Transverse colon (tissue), 4 donors: Measurements from ENCODE around the gene ABL2. TPM values are rescaled to one million over a fixed set of nuclear protein-coding genes. Genes with fewer than 3 reads are reported as not detected.
"Not testable (repeated sequence)": the region's sequence is repeated elsewhere in the genome, so short reads cannot be mapped to it uniquely, and the experiment has no call there.

Source experiments
- DNase-seq: peaks from one replicate; pipeline ENCODE4 v3.0.0-alpha.2; 2019
- H3K27ac ChIP-seq, 4 donors: fragments of 200-600 bp; sonication (generic); 2 replicates each; pipeline ENCODE4 v1.5.1; 2016 to 2018; ENCODE audit warnings: inconsistent platforms in 4 of 4
- H3K27me3 ChIP-seq: fragments of 200-600 bp; sonication (generic); 2 replicates; pipeline ENCODE4 v1.5.1; 2017; ENCODE audit warnings: inconsistent platforms
- H3K36me3 ChIP-seq, 4 donors: fragments of 200-600 bp; sonication (generic); 2 replicates each; pipeline ENCODE4 v1.5.1; 2017 to 2019; ENCODE audit warnings: inconsistent platforms in 4 of 4
- H3K4me1 ChIP-seq, 4 donors: fragments of 200-600 bp; sonication (generic); 2 replicates each; pipeline ENCODE4 v1.5.1; 2017 to 2020; ENCODE audit warnings: inconsistent platforms in 4 of 4
- H3K4me3 ChIP-seq, 4 donors: fragments of 200-600 bp; sonication (generic); 1 replicate in 1 of 4; 2 replicates in 3 of 4; pipeline versions ENCODE4 v1.5.1 to v1.6.1; 2017 to 2019; ENCODE audit warnings: inconsistent platforms in 4 of 4
- H3K9me3 ChIP-seq, 2 donors: fragments of 200-600 bp; sonication (generic); 2 replicates each; pipeline ENCODE4 v1.5.1; 2017 to 2019; ENCODE audit warnings: inconsistent platforms in 2 of 2
- EP300 ChIP-seq: sonication (generic); formaldehyde crosslinking; IDR thresholded peaks from one replicate; pipeline ENCODE4 v1.6.1; 2017; ENCODE audit warnings: antibody characterized with exemption, low read depth
- POLR2A ChIP-seq: fragments of 450-650 bp; IDR thresholded peaks from one replicate; pipeline ENCODE4 v1.6.1; 2016; ENCODE audit warnings: antibody characterized with exemption, mild to moderate bottlenecking, moderate library complexity
- POLR2AphosphoS5 ChIP-seq, 3 donors: sonication (generic); formaldehyde crosslinking; IDR thresholded peaks; one replicate each; pipeline ENCODE4 v1.6.1; 2016; ENCODE audit warnings: antibody characterized with exemption in 3 of 3
- WGBS, 2 donors: methylation state at CpG; one replicate each; pipeline ENCODE4 v1.1.5; 2018; ENCODE audit warnings: low coverage in 1 of 2; 5-methylcytosine and 5-hydroxymethylcytosine counted together
- in situ Hi-C, 4 donors: fragments of 200-750 bp; cut with MboI; loops; one replicate each; pipeline versions ENCODE4 v1.15.0 to v1.15.1; 2017; ENCODE audit warnings: low sequenced_read_pairs in 3 of 4, low pct_ligation_motif_present in 1 of 4, low pct_unique_long_range_greater_than_20kb in 1 of 4
- intact Hi-C: fragments of 100-400 bp; cut with DNase I; formaldehyde crosslinking; loops from one replicate; pipeline ENCODE4 v1.15.1; 2023; ENCODE audit warnings: low total_unique reads
- total RNA-seq, 4 donors: library from RNA; depleted of rRNA; stranded (reverse); fragments of >200 nt; gene quantifications; one replicate each; pipeline ENCODE4 v1.1.0, GENCODE V29; 2016
- TF ChIP-seq, protein P1 (sequence below), 5 experiments: fragments of 200-600 bp in 3 of 5; fragments of 450-650 bp in 2 of 5; sonication (generic) in 3 of 5; IDR thresholded peaks; 1 replicate in 2 of 5; 2 replicates in 3 of 5; pipeline ENCODE4 v1.5.1; 2016 to 2017; ENCODE audit warnings: antibody characterized with exemption in 5 of 5, inconsistent platforms in 3 of 5, mild to moderate bottlenecking in 2 of 5, moderate library complexity in 1 of 5

The ABL2 gene
- total RNA-seq, 4 donors from 2014 or later = 9.6 to 51.7 (median 14.3) TPM

DNA sequence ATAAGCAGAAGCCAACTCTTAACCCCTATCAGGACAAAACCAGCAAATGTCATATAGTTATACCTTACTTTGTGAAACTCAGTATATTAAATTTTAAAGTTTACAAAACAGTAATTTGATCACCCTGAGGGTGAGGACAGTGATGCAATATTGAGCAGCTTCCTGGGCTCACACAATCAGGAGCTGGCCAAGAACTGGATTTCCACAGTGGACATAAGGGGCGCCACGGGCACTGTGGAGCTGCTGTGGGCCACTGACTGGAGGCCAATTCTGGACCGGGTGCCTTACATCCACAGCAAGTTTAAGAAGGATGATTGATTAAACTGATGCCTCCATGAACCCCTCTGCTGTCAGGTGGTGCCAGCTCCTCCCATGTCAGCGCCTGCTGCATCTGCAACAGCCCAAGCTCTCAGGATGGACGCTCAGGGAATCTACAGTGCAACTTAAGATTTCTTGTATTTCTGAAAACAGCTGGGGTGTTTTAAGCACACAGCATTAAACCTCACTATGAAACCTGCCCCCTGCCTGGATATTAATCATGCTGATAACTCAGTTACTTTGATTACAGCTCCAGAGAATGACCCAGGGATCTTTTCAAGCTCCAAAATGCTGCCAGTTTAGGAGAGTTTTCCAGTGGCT lies 91.7 kb downstream of the ABL2 start:
- in situ Hi-C loops (no loop called here), intact Hi-C loops (no loop called here)
- TF ChIP-seq POLR2A = no peak
- TF ChIP-seq, protein P1, sequence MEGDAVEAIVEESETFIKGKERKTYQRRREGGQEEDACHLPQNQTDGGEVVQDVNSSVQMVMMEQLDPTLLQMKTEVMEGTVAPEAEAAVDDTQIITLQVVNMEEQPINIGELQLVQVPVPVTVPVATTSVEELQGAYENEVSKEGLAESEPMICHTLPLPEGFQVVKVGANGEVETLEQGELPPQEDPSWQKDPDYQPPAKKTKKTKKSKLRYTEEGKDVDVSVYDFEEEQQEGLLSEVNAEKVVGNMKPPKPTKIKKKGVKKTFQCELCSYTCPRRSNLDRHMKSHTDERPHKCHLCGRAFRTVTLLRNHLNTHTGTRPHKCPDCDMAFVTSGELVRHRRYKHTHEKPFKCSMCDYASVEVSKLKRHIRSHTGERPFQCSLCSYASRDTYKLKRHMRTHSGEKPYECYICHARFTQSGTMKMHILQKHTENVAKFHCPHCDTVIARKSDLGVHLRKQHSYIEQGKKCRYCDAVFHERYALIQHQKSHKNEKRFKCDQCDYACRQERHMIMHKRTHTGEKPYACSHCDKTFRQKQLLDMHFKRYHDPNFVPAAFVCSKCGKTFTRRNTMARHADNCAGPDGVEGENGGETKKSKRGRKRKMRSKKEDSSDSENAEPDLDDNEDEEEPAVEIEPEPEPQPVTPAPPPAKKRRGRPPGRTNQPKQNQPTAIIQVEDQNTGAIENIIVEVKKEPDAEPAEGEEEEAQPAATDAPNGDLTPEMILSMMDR (IDR thresholded peaks at IDR 0.05) = no peak
- TF ChIP-seq EP300 = no peak
- no peak for TF ChIP-seq POLR2AphosphoS5 (IDR thresholded peaks at IDR 0.05)
- Histone ChIP-seq H3K4me1 (no peaks in the 10 kb centered on the region), H3K36me3 (no peaks in the 10 kb centered on the region), H3K27ac (no peak overlapping the region), H3K4me3 (no peak overlapping the region), H3K9me3 (no peaks in the 10 kb centered on the region), H3K27me3 (no peaks in the 10 kb centered on the region)
- no peak for DNase-seq
- WGBS, 2 donors = 94% methylated on average over 5 of the region's 5 CpGs; no CpG with 5 or more reads in 1 of the 2 donors

DNA sequence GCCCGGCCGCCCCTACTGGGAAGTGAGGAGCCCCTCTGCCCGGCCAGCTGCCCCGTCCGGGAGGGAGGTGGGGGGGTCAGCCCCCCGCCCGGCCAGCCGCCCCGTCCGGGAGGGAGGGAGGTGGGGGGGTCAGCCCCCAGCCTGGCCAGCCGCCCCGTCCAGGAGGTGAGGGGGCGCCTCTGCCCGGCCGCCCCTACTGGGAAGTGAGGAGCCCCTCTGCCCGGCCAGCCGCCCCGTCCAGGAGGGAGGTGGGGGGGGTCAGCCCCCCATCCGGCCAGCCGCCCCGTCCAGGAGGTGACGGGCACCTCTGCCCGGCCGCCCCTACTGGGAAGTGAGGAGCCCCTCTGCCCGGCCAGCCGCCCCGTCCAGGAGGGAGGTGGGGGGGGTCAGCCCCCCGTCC lies 93.8 kb downstream of the ABL2 start:
- not testable (repeated sequence) for H3K27ac ChIP-seq, H3K4me1 ChIP-seq
- 87% methylated on average over 6 of the region's 28 CpGs; no CpG with 5 or more reads in 1 of the 2 donors for WGBS, 2 donors

DNA sequence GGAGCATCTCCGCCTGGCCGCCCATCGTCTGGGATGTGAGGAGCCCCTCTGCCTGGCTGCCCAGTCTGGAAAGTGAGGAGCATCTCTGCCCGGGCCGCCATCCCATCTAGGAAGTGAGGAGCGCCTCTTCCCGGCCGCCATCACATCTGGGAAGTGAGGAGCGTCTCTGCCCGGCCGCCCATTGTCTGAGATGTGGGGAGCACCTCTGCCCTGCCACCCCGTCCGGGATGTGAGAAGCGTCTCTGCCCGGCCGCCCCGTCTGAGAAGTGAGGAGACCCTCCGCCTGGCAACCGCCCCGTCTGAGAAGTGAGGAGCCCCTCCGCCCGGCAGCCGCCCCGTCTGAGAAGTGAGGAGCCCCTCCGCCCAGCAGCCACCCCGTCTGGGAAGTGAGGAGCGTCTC lies 94.3 kb downstream of the ABL2 start:
- H3K27me3 ChIP-seq, H3K4me1 ChIP-seq, H3K36me3 ChIP-seq, DNase-seq, intact Hi-C loops, H3K4me3 ChIP-seq, H3K27ac ChIP-seq, H3K9me3 ChIP-seq, in situ Hi-C loops: not testable (repeated sequence)
- 98% methylated on average over 8 of the region's 27 CpGs; no CpG with 5 or more reads in 1 of the 2 donors for WGBS, 2 donors

More for the DNA sequence above, 93.8 kb downstream of the ABL2 start:
- H3K9me3 ChIP-seq, in situ Hi-C loops, intact Hi-C loops, H3K36me3 ChIP-seq, H3K4me3 ChIP-seq, DNase-seq, H3K27me3 ChIP-seq: not testable (repeated sequence)

DNA sequence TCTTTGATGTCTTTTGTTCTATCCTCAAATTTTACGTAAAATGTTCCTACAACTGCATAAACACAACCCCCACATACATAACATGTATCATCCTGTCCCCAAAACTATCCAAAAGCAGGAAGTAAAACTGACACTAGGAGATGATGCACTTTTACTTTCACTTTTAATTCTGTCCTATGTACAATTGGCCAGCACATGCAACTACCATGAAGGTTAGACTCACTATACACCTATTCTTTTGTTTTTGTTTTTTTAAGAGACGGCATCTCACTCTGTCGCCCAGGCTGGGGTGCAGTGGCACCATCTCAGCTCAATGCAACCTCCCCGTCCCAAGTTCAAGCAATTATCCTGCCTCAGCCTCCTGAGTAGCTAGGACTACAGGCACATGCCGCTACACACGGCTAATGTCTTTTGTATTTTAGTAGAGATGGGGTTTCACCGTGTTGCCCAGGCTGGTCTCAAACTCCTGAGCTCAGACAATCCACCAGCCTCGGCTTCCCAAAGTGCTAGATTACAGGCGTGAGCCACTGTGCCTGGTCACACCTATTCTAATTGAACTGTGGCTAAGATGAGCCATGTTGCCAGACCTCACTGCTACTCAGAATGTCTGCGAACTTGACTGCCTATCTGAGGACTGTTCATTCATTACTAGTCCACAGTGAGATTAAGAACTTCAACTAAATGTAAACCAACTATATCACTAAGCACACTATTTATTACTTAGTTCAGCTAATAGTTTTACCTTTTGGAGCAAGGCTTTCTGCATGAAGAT lies 99.6 kb downstream of the ABL2 start:
- no peak for DNase-seq
- H3K36me3 ChIP-seq = no peaks in the 10 kb centered on the region
- intact Hi-C loops (no loop called here), in situ Hi-C loops (loop anchor here in 1 of 4 donors (10.0 kb wide), 1 partner anchor 235 kb away; the partner anchor contains the start of gene AXDND1)
- WGBS, 2 donors = 62 to 74% methylated on average over 3 to 10 of the region's 10 CpGs
- H3K27ac ChIP-seq = peak overlapping the region; percentile 30 to 72 (median 49)
- no peaks in the 10 kb centered on the region for H3K27me3 ChIP-seq
- peak overlapping the region in 1 of 4 donors; percentile 10 for H3K4me3 ChIP-seq
- TF ChIP-seq POLR2A (no peak), EP300 (no peak)
- TF ChIP-seq, protein P1 (IDR thresholded peaks at IDR 0.05) = no peak
- peaks cover 0 to 18% (median 6%) of the 10 kb centered on the region in 4 donors for H3K4me1 ChIP-seq
- H3K9me3 ChIP-seq = no peaks in the 10 kb centered on the region

DNA sequence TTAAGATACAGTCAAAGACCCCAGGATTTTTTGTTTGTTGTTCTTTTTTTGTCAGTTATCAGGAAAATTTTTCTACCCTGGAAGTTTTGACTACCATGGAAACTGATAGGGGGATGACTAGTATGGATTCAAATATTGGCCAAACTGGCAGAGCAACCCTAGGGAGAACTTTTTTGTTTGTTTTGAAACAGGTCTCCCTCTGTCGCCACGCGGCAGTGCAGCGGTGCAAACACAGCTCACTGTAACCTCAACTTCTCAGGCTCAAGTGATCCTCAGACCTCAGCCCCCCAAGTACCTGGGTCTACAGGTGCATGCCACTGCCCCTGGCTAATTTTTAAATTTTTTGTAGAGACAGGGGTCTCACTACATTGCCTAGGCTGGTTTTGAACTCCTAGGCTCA lies 101.0 kb downstream of the ABL2 start:
- Histone ChIP-seq H3K36me3 (no peaks in the 10 kb centered on the region), H3K27ac (peak overlapping the region in 1 of 4 donors; percentile 72), H3K27me3 (no peaks in the 10 kb centered on the region), H3K4me1 (peaks cover 0 to 18% (median 6%) of the 10 kb centered on the region in 4 donors), H3K4me3 (no peak overlapping the region), H3K9me3 (no peaks in the 10 kb centered on the region)
- in situ Hi-C loops (loop anchor here in 1 of 4 donors (10.0 kb wide), 1 partner anchor 236 kb away; the partner anchor contains the start of gene AXDND1), intact Hi-C loops (no loop called here)
- TF ChIP-seq POLR2A = no peak
- TF ChIP-seq POLR2AphosphoS5 (IDR thresholded peaks at IDR 0.05) = no peak
- TF ChIP-seq EP300 = no peak
- TF ChIP-seq, protein P1 (IDR thresholded peaks at IDR 0.05) = no peak
- WGBS, 2 donors = 80 to 100% methylated on average over 4 of the region's 4 CpGs
- DNase-seq = no peak
